ENCODE measurements around the gene CTDSPL. TPM values are rescaled to one million over a fixed set of nuclear protein-coding genes. Genes with fewer than 3 reads are reported as not detected.

Gene CTDSPL
- polyA plus RNA-seq, 5 donors, result 103 to 131 (median 107) TPM

GRCh38 chr3:38001456-38002081, 139.9 kb downstream of the CTDSPL start:
- DNase-seq, result no peak

- DNase-seq, result no peak
Measured at GRCh38 chr3:38002291-38002876, 140.7 kb downstream of the CTDSPL start.

- DNase-seq, result no peak
Measured at GRCh38 chr3:38002940-38003339, 141.3 kb downstream of the CTDSPL start.

GRCh38 chr3:38003371-38003816, 141.7 kb downstream of the CTDSPL start:
- DNase-seq, result no peak

- no peak for DNase-seq
Measured at GRCh38 chr3:38003817-38004414, 142.2 kb downstream of the CTDSPL start.

- DNase-seq, result no peak
Measured at GRCh38 chr3:38004415-38005075, 142.9 kb downstream of the CTDSPL start.

- no peak for DNase-seq
Measured at GRCh38 chr3:38005076-38006020, 143.7 kb downstream of the CTDSPL start.

GRCh38 chr3:38006031-38006430, 144.4 kb downstream of the CTDSPL start:
- DNase-seq, result no peak

GRCh38 chr3:38006445-38006995, 144.8 kb downstream of the CTDSPL start:
- no peak for DNase-seq

- DNase-seq, result no peak
Measured at GRCh38 chr3:38007754-38008090, 146.0 kb downstream of the CTDSPL start.

- DNase-seq, result no peak
Measured at GRCh38 chr3:38008191-38008701, 146.6 kb downstream of the CTDSPL start.

- no peak for DNase-seq
Measured at GRCh38 chr3:38008971-38009580, 147.4 kb downstream of the CTDSPL start.

GRCh38 chr3:38009807-38010591, 148.3 kb downstream of the CTDSPL start:
- no peak for DNase-seq

- no peak for DNase-seq
Measured at GRCh38 chr3:38011111-38011510, 149.4 kb downstream of the CTDSPL start.

GRCh38 chr3:38015485-38015884, 153.8 kb downstream of the CTDSPL start:
- no peak for DNase-seq

- no peak for DNase-seq
Measured at GRCh38 chr3:38015984-38016383, 154.3 kb downstream of the CTDSPL start.

- DNase-seq, result no peak
Measured at GRCh38 chr3:38016410-38016809, 154.7 kb downstream of the CTDSPL start.

GRCh38 chr3:38016847-38017444, 155.3 kb downstream of the CTDSPL start:
- DNase-seq, result no peak

Data from right lung (tissue), 5 donors.